NB4 (cell line): Measurements from ENCODE around the gene ZNF185.

Source experiments
- DNase-seq: peaks from one replicate; pipeline ENCODE4 v3.0.0; 2010; ENCODE audit warnings: low read depth
- H3K4me3 ChIP-seq: one replicate; pipeline ENCODE4 v1.5.1; 2011; ENCODE audit warnings: mild to moderate bottlenecking, low read depth, low read length, moderate library complexity
- CTCF ChIP-seq: IDR thresholded peaks from one replicate; pipeline ENCODE4 v1.5.1; 2012; ENCODE audit warnings: low read depth, low read length
- MAX ChIP-seq: IDR thresholded peaks from 2 replicates; pipeline ENCODE4 v1.6.1; 2011; ENCODE audit warnings: low read depth, low read length
- MYC ChIP-seq: IDR thresholded peaks from 2 replicates; pipeline ENCODE4 v1.6.1; 2011; ENCODE audit warnings: low read depth, low read length
- POLR2A ChIP-seq: IDR thresholded peaks from 2 replicates; pipeline ENCODE4 v1.6.1; 2011; ENCODE audit warnings: mild to moderate bottlenecking; ENCODE audit not compliant: insufficient read length; ENCODE audit errors: extremely low read depth

ZNF185 gene

GRCh38 chrX:152897222-152898131, at the start of gene ZNF185:
ZNF185 (plus strand) TSS chrX:152898067; CDS start chrX:152914490, 16,423 bp downstream.
- no peak for DNase-seq
- no peak within 1 kb of the TSS for H3K4me3 ChIP-seq
- no peak for TF ChIP-seq MYC
- no peak for TF ChIP-seq POLR2A
- no peak for TF ChIP-seq MAX
- TF ChIP-seq CTCF = no peak

- no peak overlapping the region for H3K4me3 ChIP-seq
- no peak for DNase-seq
- TF ChIP-seq MAX (no peak), POLR2A (no peak), MYC (no peak), CTCF (no peak)
Measured at GRCh38 chrX:152850465-152850864, 47.4 kb upstream of the ZNF185 start.

GRCh38 chrX:152853986-152854385, 43.9 kb upstream of the ZNF185 start:
- no peak overlapping the region for H3K4me3 ChIP-seq
- no peak for TF ChIP-seq POLR2A
- no peak for TF ChIP-seq CTCF
- TF ChIP-seq MAX = no peak
- no peak for TF ChIP-seq MYC
- DNase-seq = no peak

GRCh38 chrX:152861116-152861515, 36.8 kb upstream of the ZNF185 start:
- no peak for DNase-seq

GRCh38 chrX:152861826-152862225, 36.0 kb upstream of the ZNF185 start:
- TF ChIP-seq MAX (no peak), MYC (no peak), POLR2A (no peak), CTCF (no peak)
- no peak for DNase-seq

More at GRCh38 chrX:152861116-152861515, 36.8 kb upstream of the ZNF185 start:
- H3K4me3 ChIP-seq = no peak overlapping the region
- TF ChIP-seq POLR2A (no peak), MYC (no peak), MAX (no peak), CTCF (no peak)

More at GRCh38 chrX:152861826-152862225, 36.0 kb upstream of the ZNF185 start:
- H3K4me3 ChIP-seq = no peak overlapping the region
